HFF-Myc (cell line): ENCODE results near the gene TFR2.

Experiments
- DNase-seq: peaks from one replicate; pipeline ENCODE4 v3.0.0-alpha.2; 2011; ENCODE audit warnings: low read depth; ENCODE audit errors: extremely low read depth
- H3K4me3 ChIP-seq: replicated peaks from 2 replicates; pipeline ENCODE4 v1.5.1; 2011; ENCODE audit warnings: low read depth, mild to moderate bottlenecking, control low read depth, low read length
- CTCF ChIP-seq: IDR thresholded peaks from 2 replicates; pipeline ENCODE4 v1.5.1; 2012; ENCODE audit warnings: mild to moderate bottlenecking, low read depth, low read length, control low read depth; ENCODE audit errors: missing control alignments

Gene TFR2

GRCh38 chr7:100682228-100682741 is 40.9 kb upstream of the TFR2 start:
- no peak for DNase-seq
- TF ChIP-seq CTCF = no peak
- H3K4me3 ChIP-seq = no peak overlapping the region

- no peak for TF ChIP-seq CTCF
- DNase-seq = no peak
Measured at GRCh38 chr7:100681491-100682227, 40.3 kb upstream of the TFR2 start.

DNA sequence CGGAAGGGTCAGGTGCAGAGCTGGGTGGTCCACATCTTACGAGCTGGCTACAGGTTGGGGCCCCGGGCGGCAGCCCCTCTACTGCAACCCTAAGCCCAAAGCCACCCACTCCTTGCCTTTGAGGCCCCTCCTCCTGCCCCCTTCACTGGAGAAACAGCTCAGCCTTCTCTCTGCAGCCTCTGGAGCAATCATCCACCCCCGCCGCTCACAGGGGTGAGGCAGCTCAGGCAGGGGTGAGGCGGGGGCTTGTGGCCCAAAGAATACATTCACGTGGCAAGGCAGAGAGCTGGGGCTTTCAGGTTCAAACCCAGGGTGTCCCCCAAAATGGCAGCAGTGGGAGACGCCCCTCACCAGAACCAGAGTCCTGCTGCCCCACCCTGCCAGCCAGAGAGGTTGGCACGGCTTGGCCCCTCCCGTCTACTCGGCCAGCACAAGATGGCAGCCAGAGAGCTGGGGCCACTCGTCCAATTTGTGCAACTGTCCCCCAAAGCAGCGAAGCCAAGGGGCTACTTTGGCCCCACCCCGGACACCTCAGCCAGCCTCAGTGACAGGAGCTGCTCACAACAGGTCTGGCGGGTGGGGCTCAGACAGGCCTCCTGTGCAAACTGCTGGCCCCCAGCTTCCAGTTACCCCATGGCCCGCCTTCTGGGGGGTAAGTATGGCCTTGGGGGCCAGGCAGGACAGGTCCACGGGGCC is 39.4 kb upstream of the TFR2 start:
- DNase-seq = no peak
- no peak overlapping the region for H3K4me3 ChIP-seq
- TF ChIP-seq CTCF = no peak

More at GRCh38 chr7:100681491-100682227, 40.3 kb upstream of the TFR2 start:
- no peak overlapping the region for H3K4me3 ChIP-seq

DNA sequence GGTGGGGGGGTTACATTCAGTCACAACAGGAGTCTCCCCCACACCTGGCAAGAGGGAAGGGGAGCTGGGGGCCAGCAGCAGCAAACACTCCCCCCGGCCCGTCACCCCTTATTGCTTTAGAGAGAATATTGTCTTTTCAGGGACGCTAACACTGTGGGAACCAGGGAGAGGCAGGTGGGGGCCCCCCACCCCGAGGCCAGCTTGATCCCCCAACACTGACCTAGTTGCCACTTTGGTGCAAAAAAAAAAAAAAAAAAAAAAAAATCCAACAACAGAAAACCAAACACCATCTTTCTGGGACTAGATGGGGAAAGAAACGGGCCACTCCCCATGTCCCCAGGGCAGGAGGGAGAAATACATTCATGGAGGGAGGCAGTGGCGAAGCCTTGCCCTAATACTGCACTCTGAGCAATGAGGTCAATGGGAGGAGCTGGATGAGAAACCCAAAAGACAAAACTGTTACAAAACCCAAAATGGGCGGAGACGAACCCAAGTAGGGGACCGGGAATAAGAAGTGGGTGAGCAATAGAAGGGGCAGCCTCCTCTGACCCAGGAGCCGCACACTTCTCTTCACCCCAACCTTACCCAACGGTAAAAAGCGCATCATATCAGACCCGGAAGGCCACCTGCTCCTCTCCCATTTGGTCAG is 38.7 kb upstream of the TFR2 start:
- no peak for DNase-seq
- H3K4me3 ChIP-seq = no peak overlapping the region
- no peak for TF ChIP-seq CTCF

- no peak for TF ChIP-seq CTCF
- no peak overlapping the region for H3K4me3 ChIP-seq
- no peak for DNase-seq
Measured at GRCh38 chr7:100679129-100679926, 38.0 kb upstream of the TFR2 start.

DNA sequence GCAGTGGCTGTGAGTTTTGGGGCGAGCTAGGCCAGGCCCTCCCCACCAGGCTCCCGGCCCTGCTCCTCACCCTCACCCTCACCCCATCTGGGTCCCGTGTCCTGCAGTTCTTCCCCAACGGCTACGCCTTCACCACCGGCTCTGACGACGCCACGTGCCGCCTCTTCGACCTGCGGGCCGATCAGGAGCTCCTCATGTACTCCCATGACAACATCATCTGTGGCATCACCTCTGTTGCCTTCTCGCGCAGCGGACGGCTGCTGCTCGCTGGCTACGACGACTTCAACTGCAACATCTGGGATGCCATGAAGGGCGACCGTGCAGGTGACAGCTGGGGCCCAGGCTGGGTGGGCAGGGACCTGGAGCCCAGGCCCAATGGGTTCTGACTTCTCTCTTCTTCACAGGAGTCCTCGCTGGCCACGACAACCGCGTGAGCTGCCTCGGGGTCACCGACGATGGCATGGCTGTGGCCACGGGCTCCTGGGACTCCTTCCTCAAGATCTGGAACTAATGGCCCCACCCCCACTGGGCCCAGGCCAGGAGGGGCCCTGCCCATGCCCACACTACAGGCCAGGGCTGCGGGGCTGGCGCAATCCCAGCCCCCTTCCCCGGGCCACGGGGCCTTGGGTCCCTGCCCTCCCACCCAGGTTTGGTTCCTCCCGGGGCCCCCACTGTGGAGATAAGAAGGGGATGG is 37.1 kb upstream of the TFR2 start:
- no peak for DNase-seq
- TF ChIP-seq CTCF = no peak
- H3K4me3 ChIP-seq = no peak overlapping the region
